Stimulated activated CD4-positive, alpha-beta T cell treated with anti-CD3 and anti-CD28 coated beads, Interleukin-4, amount 100 ng/mL, for 24 hours (primary cell): ENCODE results near the gene FAM13C.
"Not testable (repeated sequence)": the region's sequence is repeated elsewhere in the genome, so short reads cannot be mapped to it uniquely, and the experiment has no call there.

Source experiments
- DNase-seq: peaks from one replicate; pipeline ENCODE4 v3.0.0-alpha.2; 2020

Gene FAM13C

DNA sequence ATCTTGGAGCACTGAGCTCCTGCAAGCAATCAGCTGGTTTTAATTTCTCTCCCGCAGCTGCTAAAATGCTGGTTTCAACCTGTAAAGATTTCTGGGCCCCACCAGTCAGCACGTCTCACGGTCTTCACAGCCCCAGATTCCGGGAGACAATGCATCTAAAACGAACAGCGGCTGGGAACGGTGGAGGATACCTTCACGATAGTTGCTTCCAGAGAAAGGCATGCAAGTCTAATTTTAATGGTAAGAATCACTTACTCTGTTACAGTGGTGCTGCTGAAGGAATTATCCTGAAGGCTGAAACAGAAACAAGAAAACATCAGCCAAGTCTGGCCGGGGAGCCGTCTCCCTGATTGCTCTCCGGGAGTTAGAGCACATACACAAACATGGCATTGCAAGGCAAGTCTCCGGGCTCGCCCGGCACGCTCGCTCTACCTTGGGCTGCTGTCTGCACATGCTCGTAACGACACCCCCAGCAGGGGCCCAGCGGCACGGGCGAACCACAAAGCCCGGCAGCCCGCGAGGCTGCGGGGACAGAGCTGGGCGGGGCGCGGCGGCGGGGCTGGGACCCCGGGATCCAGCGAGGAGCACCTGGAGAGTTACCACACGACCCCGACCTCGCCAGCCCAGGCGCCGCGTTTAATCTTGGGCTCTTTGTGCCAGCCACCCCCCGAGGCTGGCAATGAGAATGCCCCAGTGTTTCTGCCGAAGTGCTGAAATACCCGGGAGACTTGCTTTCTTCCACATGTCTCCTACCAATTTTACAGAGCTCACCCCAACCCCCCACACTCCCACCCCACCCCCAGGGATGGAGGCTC, at the start of gene FAM13C:
TSS of gene FAM13C (minus strand) at position 406 of the 815 bp plus-strand sequence. CDS start at position 317, 89 bp downstream.
- no peak for DNase-seq

DNA sequence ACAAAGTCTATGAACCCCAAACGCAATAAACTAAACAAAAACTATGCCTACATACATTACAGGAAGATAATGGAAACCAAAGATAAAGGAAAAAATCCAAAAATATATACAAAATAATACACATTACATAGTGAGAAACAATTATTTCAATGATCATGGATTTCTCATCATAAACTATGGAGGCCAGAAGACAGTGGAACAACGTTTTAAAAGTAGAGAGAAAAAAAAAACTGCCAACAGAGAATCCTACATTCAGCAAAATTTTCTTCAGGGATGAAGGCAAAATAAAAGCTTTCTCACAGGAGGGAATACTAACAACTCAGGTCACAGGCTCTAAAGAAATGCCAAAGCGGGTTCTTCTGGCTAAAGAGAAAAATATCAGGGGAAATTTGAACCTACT, 42.9 kb upstream of the FAM13C start:
- no peak for DNase-seq

DNA sequence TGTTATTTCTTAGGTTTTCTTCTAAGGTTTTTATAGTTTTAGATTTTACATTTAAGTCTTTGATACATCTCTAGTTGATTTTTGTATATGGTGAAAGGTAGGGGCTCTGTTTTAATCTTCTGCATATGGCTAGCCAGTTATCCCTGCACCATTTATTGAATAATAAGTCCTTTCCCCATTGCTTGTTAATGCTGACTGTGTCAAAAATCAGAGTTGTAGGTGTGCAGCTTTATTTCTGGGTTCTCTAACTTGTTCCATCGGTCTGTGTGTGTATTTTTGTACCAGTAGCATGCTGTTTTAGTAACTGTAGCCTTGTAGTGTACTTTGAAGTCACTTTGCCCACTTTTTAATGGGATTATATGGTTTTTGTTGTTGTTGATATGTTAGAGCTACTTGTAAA, 37.9 kb upstream of the FAM13C start:
- no peak for DNase-seq

DNA sequence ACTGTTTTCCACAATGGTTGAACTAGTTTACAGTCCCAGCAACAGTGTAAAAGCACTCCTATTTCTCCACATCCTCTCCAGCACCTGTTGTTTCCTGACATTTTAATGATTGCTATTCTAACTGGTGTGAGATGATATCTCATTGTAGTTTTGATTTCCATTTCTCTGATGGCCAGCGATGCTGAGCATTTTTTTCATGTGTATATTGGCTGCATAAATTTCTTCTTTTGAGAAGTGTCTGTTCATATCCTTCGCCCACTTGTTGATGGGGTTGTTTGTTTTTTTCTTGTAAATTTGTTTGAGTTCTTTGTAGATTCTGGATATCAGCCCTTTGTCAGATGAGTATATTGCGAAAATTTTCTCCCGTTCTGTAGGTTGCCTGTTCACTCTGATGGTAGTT, 37.0 kb upstream of the FAM13C start:
- not testable (repeated sequence) for DNase-seq

DNA sequence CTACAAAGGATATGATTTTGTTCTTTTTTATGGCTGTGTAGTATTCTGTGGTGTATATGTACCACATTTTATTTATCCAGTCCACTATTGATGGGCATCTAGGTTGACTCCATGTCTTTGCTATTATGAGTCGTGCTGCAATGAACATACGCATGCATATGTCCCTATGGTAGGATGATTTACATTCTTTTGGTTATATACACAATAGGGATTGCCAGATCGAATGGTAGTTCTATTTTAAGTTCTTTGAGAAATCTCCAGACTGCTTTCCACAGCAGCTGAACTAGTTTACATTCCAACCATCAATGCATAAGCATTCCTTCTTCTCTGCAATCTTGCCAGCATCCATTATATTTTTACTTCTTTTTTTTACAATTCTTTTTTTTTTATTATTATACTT, 35.6 kb upstream of the FAM13C start:
- no peak for DNase-seq

DNA sequence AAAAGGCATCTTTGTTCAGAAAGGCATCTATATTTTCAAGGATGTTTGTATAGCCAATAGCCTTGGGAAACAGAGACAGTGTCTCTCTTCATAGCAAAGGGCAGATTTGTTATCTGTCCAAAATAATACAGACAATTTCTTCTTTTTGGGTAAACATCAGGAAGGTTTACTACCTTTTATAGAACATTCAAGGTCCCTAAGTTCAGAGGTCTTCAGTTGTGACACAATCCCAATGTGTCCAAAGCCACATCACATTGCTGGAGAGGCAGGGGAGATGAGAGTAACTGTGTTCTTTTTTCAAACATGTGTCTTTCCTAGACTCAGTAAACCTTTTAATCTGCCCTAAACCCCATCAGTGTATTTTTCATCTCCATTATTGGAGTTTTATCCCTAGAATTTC, 33.6 kb upstream of the FAM13C start:
- no peak for DNase-seq

DNA sequence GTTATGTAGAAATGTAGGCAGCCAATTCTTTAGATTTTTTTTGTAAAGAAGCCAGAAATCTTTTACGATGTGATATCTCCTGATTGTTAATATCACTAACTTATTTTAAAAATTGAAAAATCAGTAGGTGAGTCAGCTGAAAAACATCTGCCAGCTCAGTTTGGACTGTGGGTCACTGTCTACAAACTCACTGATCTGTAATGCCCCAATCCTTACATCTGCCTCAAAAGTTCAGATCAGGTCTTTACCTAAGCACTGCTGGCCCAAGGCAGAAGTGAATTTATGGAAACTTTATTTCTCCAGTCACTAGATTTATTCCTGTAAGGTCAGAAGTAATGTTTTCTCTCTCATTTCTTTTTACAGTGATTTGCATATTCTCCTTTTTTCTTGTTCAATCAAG, 31.0 kb upstream of the FAM13C start:
- DNase-seq, result no peak

DNA sequence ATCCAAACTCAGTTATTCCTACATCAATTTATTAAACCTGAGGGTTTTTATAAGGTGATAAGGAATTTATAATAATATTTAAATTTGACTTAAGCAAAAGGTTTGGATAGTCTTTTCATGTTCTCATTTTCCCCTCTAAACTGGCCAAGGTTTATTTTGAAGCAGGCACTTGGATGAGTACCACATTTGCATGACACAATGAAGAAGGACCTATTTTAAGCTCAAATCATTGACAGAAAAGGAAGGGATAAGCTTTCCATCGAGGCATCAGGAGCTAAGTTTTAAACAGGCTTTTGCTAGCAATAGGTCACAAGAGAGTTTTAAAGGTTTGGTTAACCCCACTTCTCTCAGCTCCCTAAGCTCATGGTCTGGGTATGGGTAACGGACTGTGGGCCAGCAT, 28.7 kb upstream of the FAM13C start:
- DNase-seq, result no peak

DNA sequence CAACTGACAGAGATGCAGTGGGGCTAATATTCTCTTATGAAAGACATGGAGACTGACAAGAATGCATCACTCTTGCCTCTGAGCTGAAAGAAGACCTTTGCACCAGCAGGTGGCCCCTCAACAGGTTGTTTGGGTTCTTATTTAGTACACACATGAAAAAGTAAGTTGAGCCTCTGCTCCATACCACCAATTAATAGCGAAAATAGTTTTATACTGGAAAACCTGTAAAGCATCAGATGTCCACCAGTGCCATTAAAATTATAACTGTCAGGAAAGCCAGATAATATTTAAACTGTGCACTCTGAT, 26.3 kb upstream of the FAM13C start:
- no peak for DNase-seq

DNA sequence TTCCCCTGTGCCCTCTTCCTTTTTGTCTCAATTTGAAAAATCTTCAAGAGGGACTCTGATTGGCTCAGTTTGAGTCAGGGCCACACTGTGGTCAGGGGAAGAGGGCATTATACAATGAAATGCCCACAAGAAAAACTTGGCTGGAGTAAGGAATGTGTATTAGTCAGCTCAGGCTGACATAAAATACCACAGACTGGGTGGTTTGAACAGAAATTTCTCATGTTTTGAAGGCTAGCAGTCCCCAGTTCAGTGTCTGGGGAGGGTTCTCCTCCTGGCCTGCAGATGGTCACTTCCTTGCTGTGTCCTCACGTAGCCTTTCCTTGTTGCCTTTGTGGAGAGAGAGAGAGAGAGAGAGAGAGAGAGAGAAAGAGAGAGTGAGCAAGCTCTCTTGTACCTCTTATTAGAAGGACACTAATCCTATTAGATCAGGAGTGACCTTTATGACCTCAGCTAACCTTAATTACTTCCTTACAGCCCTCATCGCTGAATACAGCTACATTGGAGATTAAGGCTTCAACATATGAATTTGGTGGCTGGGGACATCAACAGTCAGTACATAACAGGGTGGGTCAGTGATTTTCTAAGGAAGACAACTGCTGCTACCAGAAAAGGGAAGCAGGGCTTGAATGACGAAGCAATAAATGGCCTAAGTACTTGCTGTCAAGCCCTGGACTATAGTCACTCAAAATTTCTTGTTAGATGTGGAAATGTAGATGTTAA, 25.8 kb upstream of the FAM13C start:
- DNase-seq, result no peak

DNA sequence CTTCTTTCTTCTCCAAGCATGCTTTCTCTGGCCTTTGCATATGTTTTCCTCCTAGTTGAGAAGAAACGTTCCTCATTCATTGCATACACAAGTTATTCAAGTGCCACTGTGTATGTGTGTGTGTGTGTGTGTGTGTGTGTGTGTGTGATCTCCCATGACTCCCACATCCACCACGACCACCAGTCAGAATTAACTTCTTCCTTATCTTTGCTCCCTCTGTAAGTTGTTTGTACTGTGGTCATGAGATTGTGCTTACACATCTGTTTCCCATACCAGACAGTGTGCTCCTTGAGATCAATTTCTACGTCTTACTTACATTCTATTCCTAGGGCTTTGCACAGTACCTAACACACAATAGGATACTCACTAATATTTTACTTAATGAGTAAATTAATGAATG, 22.4 kb upstream of the FAM13C start:
- no peak for DNase-seq

DNA sequence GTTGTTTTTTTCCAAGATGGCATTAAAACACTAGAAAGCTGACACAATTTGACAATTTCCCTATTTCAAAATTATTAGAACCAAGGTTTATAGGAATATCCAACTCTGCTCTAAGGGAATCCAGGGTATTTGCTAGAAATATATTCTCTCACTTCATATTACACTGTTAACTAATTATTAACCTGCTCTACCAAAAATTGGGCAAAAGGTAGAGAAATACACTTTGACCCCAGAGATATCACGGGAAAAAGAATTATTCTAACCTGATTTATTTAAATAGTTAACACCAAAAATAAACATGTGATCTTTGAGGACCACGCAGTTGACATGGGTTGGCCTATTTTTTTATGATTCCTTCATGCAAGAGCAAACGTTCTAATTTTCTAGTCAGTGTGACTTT, 21.6 kb upstream of the FAM13C start:
- DNase-seq, result no peak

DNA sequence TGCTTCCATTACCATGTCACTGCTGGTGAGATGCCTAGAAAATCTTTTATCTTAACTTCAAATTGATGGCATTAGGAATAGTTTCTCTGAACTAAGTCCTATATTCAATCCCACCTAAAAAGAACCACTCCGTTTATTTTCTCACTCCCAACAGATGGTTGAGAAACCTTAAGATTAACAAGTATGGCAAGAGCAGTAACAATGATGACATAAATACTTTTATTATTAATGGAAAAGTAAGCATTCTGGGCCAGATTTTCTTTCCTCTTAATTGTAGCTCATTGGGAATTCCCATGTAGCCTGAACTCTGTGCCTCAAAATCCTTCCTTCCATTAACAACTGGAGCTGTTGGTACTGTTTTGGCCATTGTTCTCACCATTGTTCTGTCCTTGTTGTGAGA, 21.1 kb upstream of the FAM13C start:
- DNase-seq, result no peak

DNA sequence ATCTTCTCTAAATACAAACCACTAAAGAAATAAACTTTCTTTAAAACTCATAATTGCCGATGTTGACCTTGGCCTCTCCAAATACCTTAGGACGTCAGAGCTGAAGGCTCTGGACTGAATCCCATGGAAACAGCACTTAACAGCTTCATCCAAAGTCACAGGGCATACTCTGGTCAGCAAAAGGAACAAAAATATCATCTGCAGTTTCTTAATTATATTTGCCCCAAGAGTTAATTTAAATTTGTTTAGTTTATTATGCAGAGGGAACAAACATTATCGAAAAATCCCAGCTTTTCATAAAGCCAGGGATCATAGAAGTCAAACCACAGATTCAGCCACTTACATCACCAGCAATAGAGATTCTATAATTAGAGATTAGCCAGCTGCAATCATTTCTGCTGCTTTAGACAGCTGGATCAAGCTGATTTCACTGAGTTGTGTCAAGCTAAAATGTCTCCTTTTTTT, 20.5 kb upstream of the FAM13C start:
- DNase-seq, result no peak

DNA sequence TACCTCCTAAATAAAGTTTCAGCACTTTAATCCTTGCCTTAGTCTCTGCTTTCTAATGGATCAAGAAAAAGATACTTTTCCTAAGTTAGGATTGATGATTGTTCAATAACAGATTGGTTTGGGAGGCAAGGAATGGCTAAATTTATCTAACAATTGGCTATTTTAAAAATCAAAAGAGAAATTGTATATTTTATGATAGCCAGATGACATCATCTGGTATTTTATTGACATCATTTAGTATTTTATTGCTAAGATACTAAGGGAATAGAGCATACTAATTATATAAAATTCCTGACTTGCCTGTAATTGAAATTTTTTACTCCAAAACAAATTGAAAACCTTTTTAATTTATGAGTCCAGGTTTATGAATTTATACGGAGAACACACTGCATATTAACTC, 19.3 kb upstream of the FAM13C start:
- no peak for DNase-seq

DNA sequence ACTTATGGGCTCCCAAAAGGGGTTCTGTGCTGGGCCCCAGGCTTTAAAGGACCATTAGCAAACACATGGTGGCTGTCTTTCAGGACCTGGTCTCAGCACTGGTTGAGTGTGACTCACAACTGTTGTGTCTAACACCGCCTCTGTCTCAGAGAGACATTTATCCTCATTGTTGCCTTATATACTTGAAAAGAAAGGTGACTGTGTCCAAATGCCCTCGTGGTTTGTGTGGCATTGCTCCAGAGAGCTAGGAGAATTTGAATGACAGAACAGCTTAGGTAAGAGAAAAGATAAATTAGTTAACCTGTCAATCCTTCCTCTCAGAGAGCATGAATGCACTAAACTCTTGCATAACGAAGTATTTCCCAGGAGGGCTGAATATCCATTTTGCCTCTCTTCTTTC, 14.5 kb upstream of the FAM13C start:
- no peak for DNase-seq

DNA sequence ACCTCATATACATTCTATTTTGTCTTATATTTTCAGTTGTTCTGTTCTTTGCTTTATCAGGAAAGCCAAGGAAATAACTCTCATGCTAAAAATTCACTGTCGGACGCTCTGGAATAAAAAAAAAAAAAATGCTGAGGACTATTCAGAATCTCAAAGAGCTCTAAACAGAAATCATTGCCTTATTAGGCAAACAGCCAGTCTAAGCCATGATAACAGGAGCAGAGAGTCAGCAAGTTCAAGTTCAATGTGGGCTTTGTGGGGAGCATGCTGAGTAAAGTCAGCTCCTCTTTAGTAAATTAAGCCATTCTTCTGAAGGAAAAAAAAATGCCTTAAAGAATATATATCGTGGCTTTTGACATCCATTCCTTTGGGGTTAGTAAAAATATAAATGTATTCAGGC, 13.6 kb upstream of the FAM13C start:
- no peak for DNase-seq

DNA sequence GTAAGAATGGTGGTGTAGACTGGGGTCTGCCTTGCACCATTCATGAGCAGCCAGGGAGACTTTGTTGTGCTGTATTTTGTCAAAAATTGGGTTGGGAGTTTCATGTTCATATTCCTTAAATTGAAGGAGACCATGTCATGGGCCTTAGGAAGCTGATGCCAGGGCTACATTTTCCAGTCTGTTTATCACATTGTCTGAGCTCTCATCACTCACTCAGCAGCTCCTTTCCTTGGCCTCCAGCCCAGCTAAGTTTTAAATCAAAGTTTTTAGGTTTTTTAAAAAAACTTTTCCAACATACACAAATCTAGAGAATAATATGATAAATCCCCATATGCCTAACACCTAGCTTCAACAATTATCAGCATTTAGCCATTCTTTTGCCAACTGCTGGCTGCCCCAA, 12.6 kb upstream of the FAM13C start:
- DNase-seq, result no peak

DNA sequence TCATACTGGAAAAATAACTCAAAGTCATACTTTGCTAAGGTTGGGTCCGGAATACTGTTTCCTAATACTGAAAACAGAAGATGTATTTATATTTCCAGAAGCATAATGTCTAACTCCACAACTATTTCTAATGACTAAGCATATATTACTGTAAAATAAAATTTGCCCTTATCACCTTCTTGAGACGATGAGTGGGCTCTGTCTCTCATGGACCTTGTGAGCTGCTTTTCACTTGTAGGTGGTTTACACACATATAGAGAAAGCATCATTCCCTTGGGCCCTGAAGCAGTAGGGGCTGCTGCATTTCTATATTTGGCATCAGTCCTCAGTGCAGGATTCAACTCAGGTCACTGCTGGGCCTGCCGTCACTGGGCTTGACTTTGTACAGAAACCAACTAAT, 10.7 kb upstream of the FAM13C start:
- no peak for DNase-seq

DNA sequence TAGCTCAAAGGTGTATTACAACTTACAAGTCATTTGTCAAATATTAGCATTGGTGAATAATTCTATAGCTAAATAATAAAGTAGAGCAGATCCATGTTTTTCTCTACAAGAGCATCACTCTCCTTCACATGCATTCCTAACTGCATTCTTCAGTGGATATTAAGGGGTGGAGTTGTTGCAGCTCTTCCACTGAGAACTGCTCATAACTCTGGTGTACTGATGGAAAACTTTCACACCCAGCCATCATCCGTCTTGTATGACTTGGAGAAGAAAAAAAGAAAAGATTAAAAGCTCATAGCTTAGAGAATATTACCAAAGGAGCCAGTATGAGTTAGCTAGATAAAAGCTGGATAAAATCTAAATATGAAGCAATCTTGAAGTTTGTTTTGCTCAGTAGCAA, 10.2 kb upstream of the FAM13C start:
- no peak for DNase-seq

DNA sequence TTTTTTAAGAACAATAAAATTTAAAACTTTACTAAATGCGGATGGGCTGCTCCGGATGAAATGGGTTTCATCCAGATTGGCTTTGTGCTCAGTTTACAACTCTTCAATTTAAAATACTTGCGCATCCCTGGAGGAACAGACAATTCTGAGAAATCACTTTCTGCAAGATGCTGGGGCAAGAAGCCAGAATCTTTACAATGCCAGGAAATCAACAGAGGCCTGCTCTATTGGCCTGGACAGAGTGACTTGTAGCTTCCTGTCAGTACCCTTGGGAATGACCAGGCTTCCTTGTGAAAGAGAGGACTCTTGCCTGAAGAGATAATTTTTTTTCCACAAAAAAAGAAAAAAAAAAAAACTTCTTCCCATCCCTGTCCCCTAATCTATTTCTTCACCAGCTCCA, 3.9 kb upstream of the FAM13C start:
- DNase-seq, result no peak

DNA sequence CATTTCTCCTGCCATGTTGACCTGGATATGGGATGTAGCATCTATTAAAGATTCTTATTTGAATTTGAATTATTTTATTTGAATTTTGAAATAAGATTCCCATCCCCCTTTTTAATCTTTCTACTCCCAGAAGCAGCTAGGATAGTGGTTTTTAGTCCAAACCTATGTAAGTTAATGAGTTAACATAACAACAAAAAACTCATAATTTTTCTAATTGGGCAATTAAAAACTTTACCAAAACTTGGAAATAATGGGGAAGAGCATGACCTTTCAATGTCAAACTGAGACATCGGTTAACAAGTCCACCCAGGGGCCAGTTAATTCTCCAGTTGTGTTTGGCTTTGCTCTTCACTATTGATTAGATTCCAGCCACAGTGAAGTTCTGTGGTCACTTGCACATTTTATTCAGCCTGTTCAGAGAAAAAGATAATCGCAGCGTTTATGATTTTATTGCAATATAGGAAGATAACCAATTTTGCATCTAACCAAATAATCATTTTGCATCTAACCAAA, 1.2 kb upstream of the FAM13C start:
- no peak for DNase-seq

DNA sequence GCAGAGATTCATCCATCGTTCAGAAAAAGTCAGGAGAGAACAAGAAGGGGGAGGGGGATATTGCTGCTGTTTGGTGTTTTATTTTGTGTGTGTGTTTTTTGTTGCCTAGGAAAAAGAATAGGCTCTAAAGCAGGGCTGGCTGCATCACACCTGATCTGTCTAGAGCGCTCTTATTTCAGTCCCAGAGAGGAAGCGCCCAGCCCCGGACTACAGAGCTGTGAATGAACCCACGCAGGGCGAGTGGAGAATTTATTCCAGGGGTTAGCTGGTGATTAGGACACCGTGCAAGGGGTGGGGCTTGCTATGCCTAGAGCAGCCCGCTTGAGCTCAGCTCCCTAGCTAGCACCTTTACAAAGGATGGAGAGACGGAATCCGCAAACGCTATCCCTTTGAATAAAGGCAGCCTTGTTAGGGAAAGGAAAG, 621 bp upstream of the FAM13C start:
- no peak for DNase-seq

DNA sequence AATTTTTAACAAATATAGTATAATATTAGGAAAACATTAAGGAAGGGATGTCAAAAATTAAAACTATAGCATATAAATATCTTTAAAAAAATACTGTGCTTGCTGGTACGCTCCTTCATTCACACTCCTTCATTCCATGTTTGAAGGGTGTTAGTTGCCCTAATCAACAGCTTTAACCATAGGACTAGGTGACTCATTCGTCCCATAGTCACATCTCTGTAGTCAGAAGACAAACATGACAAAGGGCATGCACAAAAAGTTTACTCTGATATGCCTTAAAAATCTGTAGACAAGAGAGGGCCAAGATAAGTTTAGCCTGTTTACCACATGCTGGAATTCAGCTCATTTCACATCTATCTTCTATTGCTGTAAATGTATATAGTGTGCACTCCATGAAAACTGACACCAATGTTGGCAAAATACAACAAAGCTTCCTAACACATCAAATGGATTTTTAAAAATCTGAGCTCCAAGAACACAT, 646 bp downstream of the FAM13C start:
- DNase-seq, result no peak
